Activated CD8-positive, alpha-beta memory T cell treated with anti-CD3 and anti-CD28 coated beads, Interleukin-2, amount 10 ng/mL, durations not matched to agents 7 days and 5 days (primary cell): ENCODE measurements around the gene NLN. TPM values are rescaled to one million over a fixed set of nuclear protein-coding genes. Genes with fewer than 3 reads are reported as not detected.
A peak's percentile ranks its signal among the peaks of the same experiment; 100 is the strongest.
"Not testable (repeated sequence)": the region's sequence is repeated elsewhere in the genome, so short reads cannot be mapped to it uniquely, and the experiment has no call there.

ENCODE experiments used
- ATAC-seq: fragments of 150-1000 bp; cut with Tn5 transposase; one replicate; pipeline ENCODE4 v1.10.0; 2021; ENCODE audit warnings: moderate library complexity
- CTCF ChIA-PET: fragments of 350-600 bp; sonication (Branson Sonifier 250); formaldehyde crosslinking; loops from one replicate; lab custom pipeline; 2021; ENCODE audit warnings: antibody characterized with exemption; lab: Charles Lee
- DNase-seq: peaks from one replicate; pipeline ENCODE4 v3.0.0-alpha.2; 2020
- H3K27ac Mint-ChIP-seq: one replicate; pipeline ENCODE4 v1.8.0; 2021; ENCODE audit warnings: mild to moderate bottlenecking, mixed read lengths
- H3K27me3 Mint-ChIP-seq: one replicate; pipeline ENCODE4 v1.8.0; 2021; ENCODE audit warnings: mixed read lengths
- H3K36me3 Mint-ChIP-seq: one replicate; pipeline ENCODE4 v1.8.0; 2021; ENCODE audit warnings: mild to moderate bottlenecking, mixed read lengths
- H3K4me1 Mint-ChIP-seq: one replicate; pipeline ENCODE4 v1.8.0; 2021; ENCODE audit warnings: mixed read lengths
- H3K4me3 Mint-ChIP-seq: one replicate; pipeline ENCODE4 v1.8.0; 2021; ENCODE audit warnings: mild to moderate bottlenecking, moderate library complexity, mixed read lengths
- H3K9me3 Mint-ChIP-seq: one replicate; pipeline ENCODE4 v1.8.0; 2022; ENCODE audit warnings: low read depth, mixed read lengths
- total RNA-seq, 2 experiments: library from RNA; stranded (reverse); gene quantifications; one replicate each; pipeline ENCODE4 v1.2.3, GENCODE V29; 2021

Gene NLN
- total RNA-seq, 2 experiments from 2014 or later = 15.8 to 19.6 TPM

DNA sequence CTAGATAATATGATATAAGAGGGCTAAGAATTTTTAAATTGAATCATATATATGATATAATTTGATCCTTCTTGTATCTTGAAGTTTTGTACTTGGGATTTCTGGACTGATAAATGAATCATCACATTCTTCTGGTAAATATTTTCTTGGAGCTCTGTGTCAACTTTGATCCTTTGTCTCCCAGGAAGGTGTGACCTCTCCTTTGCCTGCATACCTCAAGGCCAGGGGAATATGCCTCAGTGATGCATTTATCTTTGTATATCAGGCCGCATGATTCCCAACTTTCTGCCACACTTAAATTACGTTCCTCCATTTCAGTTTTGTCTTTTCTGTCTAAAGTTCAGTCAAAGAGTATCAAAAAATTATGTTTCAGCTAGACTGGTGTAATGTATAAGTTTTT lies 101.2 kb downstream of the NLN start:
- Mint-ChIP-seq H3K4me1 (peaks cover 35% of the 10 kb centered on the region), H3K36me3 (peaks cover 5% of the 10 kb centered on the region), H3K27ac (no peak overlapping the region), H3K9me3 (no peaks in the 10 kb centered on the region), H3K4me3 (no peak overlapping the region), H3K27me3 (no peaks in the 10 kb centered on the region)
- CTCF ChIA-PET = no interaction called here
- DNase-seq (no peak), ATAC-seq (no peak)

DNA sequence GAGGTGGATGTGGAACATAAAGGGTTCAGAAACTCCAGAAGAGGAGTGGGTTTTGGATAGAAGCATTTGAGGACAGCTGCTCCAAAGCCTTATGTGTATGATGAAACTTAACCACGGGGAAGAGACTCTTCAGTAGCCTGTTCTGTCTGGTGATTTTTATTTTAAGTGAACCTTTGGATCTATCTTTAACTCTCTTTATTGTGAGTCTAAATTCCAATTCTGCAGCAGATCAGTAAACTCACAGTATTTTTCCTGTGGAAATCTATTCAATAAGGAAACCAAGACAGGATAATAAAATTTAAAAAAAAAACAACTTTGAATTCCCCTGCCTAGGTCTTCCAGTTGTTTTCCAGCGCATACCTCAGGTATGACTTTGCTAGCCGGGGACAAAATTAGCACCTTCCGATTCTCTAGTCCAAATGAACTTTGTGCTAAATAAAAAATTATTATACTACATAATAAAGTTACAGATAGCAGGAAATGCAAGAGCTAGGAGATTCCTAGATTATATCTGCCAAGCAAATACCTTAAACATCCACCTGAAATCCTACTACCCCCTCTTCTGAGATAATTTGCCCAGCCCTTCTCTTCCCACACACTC lies 101.9 kb downstream of the NLN start:
- DNase-seq (no peak), ATAC-seq (no peak)
- peaks cover 35% of the 10 kb centered on the region for H3K4me1 Mint-ChIP-seq
- H3K9me3 Mint-ChIP-seq = no peaks in the 10 kb centered on the region
- H3K27ac Mint-ChIP-seq = no peak overlapping the region
- H3K36me3 Mint-ChIP-seq = peaks cover 5% of the 10 kb centered on the region
- no peak overlapping the region for H3K4me3 Mint-ChIP-seq
- CTCF ChIA-PET = no interaction called here
- H3K27me3 Mint-ChIP-seq = no peaks in the 10 kb centered on the region

DNA sequence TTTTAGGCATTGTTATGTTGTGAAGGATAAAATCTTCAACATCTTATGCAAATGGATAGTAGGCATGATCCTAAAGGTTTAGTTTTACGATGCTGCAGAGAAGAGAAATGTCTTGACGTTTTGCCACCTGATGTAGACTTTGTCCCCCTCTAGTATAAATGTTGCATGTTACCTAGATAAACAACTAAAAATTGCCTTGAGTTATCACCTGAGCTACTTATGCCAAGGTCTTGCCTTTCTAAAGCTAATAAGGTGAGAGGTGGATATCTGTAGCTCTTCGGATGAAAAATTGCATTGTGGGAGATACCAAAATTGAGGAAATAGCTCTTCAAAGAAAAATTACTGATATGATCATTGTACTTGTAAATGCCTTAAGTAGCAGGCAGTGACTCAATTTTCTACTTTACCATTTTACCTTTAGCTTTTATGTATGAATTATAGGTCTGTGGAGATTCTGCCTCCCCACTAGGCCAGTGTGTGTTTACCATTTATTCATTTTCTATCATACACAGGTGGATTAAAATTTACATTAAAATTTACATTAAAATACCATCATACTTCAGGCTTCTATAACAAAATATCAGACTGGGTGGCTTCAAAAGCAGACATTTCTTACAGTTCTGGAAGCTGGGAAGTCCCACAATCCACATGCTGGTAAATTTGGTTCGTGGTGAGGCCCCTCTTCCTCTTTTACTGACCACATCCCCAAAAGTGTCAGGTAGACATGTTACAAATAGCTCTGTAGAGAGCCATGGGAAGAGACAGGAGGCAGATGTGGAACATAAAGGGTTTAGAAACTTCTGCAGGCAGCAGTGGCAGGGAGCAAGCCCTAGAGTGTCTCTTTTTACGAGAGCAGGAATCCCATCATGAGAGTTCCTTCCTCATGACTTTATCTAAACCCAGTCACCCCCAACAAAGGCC lies 103.7 kb downstream of the NLN start:
- Mint-ChIP-seq H3K4me3 (no peak overlapping the region), H3K9me3 (no peaks in the 10 kb centered on the region), H3K4me1 (peaks cover 20% of the 10 kb centered on the region), H3K36me3 (peaks cover 5% of the 10 kb centered on the region), H3K27ac (peak overlapping the region; percentile 18), H3K27me3 (no peaks in the 10 kb centered on the region)
- DNase-seq (peak; percentile 54), ATAC-seq (peak; percentile 30)
- CTCF ChIA-PET = interaction anchor here (1.0 to 1.3 kb wide), 3 partner anchors 9 to 101 kb away, joined by 3 to 5 read pairs (median 3); partner anchors contain the start of gene ERBIN

DNA sequence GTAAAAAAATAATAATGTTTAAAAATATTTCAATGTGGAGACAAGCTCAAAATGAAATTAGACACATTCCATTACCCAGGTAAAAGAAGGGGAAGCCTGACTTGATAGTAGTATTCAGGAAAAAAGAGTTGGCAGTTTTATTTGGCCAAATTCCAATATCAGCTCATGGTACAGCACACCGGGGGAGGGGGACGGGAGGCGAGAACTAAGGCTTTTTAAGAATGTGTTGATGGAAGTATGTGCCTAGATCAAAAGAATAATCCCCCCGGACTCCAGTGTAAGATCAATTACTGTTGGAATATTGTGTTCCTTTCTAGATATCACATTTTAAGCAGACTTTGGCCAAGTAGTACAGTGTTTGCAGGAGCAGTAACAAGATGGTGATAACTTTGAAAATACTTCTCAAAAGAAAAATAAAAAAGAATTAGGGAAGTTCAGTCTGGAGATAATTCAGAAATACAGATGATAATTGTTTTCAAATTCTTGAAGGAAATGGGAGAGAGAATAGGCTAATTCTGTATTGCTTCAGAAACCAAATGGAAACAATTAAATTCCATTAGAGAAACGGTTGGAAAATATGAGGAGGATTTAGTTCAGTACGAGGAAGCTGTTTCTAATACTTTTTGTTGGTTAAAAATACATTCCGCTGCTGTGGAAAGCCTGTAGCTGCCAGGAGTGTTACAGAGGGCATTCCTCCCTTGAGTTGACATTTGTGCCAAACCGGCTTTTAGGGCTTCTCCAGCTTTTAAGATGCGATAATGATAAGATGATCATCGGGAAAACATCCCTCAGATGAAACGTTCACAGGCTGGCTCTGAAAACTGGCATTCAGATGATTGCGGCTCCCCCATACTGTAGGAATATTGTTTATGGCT lies 106.3 kb downstream of the NLN start:
- H3K27ac Mint-ChIP-seq = no peak overlapping the region
- peaks cover 20% of the 10 kb centered on the region for H3K4me1 Mint-ChIP-seq
- H3K4me3 Mint-ChIP-seq = no peak overlapping the region
- DNase-seq = no peak
- no peak for ATAC-seq
- H3K27me3 Mint-ChIP-seq = no peaks in the 10 kb centered on the region
- H3K36me3 Mint-ChIP-seq = peaks cover 5% of the 10 kb centered on the region
- CTCF ChIA-PET = no interaction called here
- H3K9me3 Mint-ChIP-seq = no peaks in the 10 kb centered on the region

DNA sequence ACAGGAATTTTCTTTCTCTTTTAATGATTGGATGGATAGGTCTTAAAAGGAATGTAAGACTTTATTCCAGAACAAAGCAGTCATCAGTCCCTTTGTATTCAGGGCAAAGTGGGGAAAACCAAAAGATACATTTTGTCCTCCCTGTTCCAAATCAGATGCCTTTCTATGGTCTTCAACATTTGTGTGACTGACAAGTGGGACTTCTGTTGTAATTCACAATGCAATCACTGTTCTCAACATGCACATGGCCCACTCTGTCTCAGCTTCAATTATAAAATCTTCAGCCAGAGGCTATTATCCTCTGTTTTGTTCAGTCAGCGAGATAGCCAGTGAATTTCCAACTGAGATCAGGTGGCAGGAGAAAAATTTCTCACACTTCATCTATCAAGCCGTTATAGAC lies 108.9 kb downstream of the NLN start:
- Mint-ChIP-seq H3K4me1 (peaks cover 7% of the 10 kb centered on the region), H3K9me3 (no peaks in the 10 kb centered on the region), H3K4me3 (no peak overlapping the region), H3K27ac (no peak overlapping the region), H3K36me3 (no peaks in the 10 kb centered on the region), H3K27me3 (no peaks in the 10 kb centered on the region)
- CTCF ChIA-PET = no interaction called here
- ATAC-seq = no peak
- DNase-seq = no peak

DNA sequence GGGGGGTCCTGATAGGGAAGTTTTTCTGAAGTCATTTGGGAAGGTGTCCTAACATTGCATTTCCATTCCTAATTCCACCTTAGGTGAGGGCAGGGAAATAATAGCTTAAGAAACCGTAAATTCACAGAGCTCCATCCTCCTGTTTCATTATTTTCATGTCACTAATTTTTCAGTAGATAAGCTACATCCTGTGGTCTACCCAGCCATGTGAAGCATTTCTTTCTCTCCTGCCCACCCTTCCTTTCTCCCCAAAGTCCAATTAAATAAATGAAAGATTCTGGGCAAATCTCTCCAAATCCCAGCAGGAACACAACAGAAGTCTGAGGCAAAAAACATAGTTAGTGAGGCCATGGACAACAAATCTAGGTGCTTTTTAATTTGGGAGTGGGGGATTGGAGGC lies 109.3 kb downstream of the NLN start:
- Mint-ChIP-seq H3K27ac (no peak overlapping the region), H3K4me3 (no peak overlapping the region), H3K9me3 (no peaks in the 10 kb centered on the region), H3K36me3 (no peaks in the 10 kb centered on the region), H3K4me1 (peaks cover 2% of the 10 kb centered on the region), H3K27me3 (no peaks in the 10 kb centered on the region)
- DNase-seq (no peak), ATAC-seq (no peak)
- CTCF ChIA-PET = no interaction called here

DNA sequence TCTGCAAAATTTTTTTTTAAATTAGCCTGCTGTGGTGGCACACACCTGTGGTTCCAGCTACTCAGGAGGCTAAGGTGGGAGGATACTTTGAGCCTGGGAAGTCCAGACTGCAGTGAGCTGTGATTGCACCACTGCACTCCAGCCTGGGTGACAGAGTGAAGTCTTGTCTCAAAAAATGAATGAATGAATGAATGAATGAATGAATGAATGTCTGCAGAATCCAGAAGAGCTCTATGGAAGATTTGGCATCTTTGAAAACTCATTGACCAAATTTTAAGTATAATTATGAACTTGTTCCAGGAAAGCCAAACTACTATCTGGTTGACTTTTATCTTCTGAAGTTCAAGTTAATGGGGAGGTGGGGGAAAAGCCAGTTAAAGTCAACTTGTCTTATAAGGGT lies 110.1 kb downstream of the NLN start:
- no peaks in the 10 kb centered on the region for H3K27me3 Mint-ChIP-seq
- no peaks in the 10 kb centered on the region for H3K9me3 Mint-ChIP-seq
- no peak for ATAC-seq
- no peak overlapping the region for H3K27ac Mint-ChIP-seq
- no peaks in the 10 kb centered on the region for H3K36me3 Mint-ChIP-seq
- no peak for DNase-seq
- H3K4me1 Mint-ChIP-seq = no peaks in the 10 kb centered on the region
- CTCF ChIA-PET = no interaction called here
- no peak overlapping the region for H3K4me3 Mint-ChIP-seq

DNA sequence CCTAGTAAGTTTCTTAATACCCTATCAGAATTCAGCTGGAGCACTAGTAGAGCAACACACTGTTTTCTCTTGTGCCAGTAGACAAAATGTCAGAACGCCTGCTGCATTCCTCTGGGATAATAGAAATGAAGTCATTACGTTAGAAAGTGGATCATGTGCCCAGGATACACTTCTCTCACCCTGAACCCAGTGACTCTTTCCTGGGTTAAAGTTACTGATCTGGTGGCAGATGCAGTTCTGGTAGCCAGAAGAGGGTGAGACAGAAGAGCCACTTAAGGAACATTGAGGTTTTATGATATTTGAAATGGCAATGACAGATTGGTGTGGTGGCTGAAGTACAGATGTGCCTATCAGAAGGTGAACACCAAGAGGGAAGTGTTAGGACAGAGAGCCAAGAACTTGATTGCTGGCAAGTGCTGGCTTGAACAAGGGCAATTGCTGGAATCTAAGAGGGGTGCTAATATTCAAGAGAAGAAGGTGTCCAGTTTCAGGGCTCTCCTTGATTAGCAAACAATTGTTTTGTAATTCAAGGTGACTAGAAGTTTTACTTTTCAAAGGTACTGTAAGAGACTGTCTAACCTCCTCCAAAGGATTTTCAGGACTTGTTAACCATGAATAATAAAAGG lies 110.7 kb downstream of the NLN start:
- no peaks in the 10 kb centered on the region for H3K36me3 Mint-ChIP-seq
- no peaks in the 10 kb centered on the region for H3K27me3 Mint-ChIP-seq
- CTCF ChIA-PET = no interaction called here
- no peaks in the 10 kb centered on the region for H3K9me3 Mint-ChIP-seq
- no peaks in the 10 kb centered on the region for H3K4me1 Mint-ChIP-seq
- no peak overlapping the region for H3K27ac Mint-ChIP-seq
- no peak for DNase-seq
- ATAC-seq = no peak
- no peak overlapping the region for H3K4me3 Mint-ChIP-seq

DNA sequence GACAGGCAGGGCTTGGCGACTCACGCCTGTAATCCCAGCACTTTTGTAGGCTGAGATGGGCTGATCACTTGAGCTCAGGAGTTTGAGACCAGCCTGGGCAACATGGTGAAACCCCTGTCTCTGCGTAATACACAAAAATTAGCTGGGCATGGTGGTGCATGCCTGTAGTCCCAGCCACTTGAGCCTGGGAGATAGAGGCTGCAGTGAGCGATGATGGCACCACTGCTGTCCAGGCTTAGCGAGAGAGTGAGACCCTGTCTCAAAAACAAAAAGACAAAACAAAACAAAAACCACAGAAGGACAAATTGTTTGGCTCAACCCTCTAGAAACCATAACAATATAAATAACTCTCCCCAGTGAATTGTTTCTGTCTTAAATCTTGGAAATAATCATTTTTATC lies 111.8 kb downstream of the NLN start:
- H3K27ac Mint-ChIP-seq = no peak overlapping the region
- no peaks in the 10 kb centered on the region for H3K9me3 Mint-ChIP-seq
- DNase-seq = no peak
- no peaks in the 10 kb centered on the region for H3K27me3 Mint-ChIP-seq
- ATAC-seq = no peak
- CTCF ChIA-PET = no interaction called here
- no peak overlapping the region for H3K4me3 Mint-ChIP-seq
- H3K4me1 Mint-ChIP-seq = no peaks in the 10 kb centered on the region
- no peaks in the 10 kb centered on the region for H3K36me3 Mint-ChIP-seq

DNA sequence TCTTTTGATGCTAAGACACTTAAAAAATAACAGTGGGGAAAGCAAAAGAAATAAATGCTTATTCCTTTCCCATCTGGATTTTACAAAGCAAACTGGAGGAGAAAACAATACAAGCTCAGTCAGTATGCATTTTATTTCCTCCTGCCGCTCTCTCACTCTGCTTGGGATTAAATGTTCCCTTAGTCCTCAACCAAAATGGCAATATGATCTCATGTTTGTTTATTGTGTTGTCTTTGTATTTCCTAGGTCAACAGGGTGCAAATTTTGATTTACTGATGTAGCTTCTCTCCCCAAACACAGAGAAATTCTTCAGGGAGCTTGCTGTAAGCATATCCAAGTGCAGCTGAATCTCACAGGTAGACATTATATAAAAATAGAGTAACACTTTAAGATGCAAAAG lies 112.3 kb downstream of the NLN start:
- Mint-ChIP-seq H3K36me3 (no peaks in the 10 kb centered on the region), H3K4me1 (no peaks in the 10 kb centered on the region), H3K9me3 (no peaks in the 10 kb centered on the region), H3K4me3 (no peak overlapping the region), H3K27ac (no peak overlapping the region), H3K27me3 (no peaks in the 10 kb centered on the region)
- no peak for DNase-seq
- CTCF ChIA-PET = no interaction called here
- no peak for ATAC-seq

DNA sequence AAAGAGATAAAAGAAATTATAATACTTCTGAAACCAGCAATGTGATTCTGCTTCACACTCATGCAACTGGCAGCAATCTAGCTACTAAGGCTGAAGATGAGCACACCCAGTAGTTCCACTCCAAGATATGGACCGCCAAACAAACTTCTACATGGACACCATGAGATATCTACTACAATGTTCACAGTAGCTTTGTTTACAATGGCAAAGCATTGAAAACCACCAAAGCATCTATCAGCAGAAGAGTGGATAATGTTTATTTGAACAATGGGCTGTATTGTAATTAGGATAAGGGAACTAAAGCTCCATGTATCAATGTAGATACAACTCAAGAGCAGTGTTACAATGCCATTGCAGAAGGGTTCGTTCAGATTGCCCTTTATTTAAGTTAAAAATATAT lies 113.2 kb downstream of the NLN start:
- no peak overlapping the region for H3K27ac Mint-ChIP-seq
- no peak for DNase-seq
- H3K4me3 Mint-ChIP-seq = no peak overlapping the region
- H3K9me3 Mint-ChIP-seq = no peaks in the 10 kb centered on the region
- ATAC-seq = no peak
- H3K4me1 Mint-ChIP-seq = peaks cover 3% of the 10 kb centered on the region
- no peaks in the 10 kb centered on the region for H3K36me3 Mint-ChIP-seq
- CTCF ChIA-PET = no interaction called here
- no peaks in the 10 kb centered on the region for H3K27me3 Mint-ChIP-seq

DNA sequence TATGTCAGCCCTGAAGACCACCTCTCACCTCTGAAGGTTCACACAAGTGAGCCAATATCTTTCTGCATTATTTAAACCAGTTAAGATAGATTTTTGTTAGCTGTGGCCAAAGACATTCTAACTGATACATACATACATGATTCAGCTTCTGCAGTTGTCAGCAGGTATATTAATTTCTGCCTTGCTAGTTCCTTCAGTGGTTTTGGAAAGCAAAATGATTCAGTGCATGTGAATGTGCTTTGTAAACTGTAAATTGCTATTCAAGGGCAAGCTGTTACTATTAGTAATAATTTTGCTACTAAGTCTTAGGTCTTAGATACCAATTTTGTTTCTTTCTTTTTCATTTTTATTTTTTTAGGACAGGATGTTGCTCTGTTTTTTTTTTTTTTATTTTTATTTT lies 115.1 kb downstream of the NLN start:
- Mint-ChIP-seq H3K9me3 (no peaks in the 10 kb centered on the region), H3K4me1 (peaks cover 4% of the 10 kb centered on the region), H3K36me3 (no peaks in the 10 kb centered on the region), H3K27ac (no peak overlapping the region), H3K27me3 (no peaks in the 10 kb centered on the region), H3K4me3 (no peak overlapping the region)
- CTCF ChIA-PET = no interaction called here
- DNase-seq (no peak), ATAC-seq (no peak)

DNA sequence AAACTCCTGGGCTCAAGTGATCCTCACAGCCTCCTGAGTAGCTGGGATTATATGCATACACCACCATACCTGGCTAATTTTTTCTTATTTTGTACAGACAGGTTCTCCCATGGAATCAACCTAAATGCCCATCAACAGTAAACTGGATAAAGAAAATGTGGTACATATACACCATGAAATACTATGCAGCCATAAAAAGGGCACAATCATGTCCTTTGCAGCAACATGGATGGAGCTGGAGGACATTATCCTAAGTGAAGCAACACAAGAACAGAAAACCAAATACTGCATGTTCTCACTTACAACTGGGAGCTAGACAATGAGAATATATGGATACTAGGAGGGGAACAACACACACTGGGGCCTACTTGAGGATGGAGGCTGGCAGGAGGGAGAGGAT lies 117.2 kb downstream of the NLN start:
- H3K27ac Mint-ChIP-seq, H3K9me3 Mint-ChIP-seq, ATAC-seq, DNase-seq, H3K4me3 Mint-ChIP-seq, H3K36me3 Mint-ChIP-seq, CTCF ChIA-PET, H3K4me1 Mint-ChIP-seq, H3K27me3 Mint-ChIP-seq: not testable (repeated sequence)
